Endothelial cell of umbilical vein (primary cell): ENCODE results near the gene PDSS2. TPM values are rescaled to one million over a fixed set of nuclear protein-coding genes. Genes with fewer than 3 reads are reported as not detected.

Experiments used
- BruUV-seq: library from RNA; stranded (reverse); fragments of 400-500 nt; replicated peaks from 2 replicates; lab custom pipeline; 2021; lab: Mats Ljungman, UMichigan
- CTCF ChIA-PET: fragments of 300-600, 350-600 bp; sonication (Branson Sonifier 250); formaldehyde crosslinking; loops from one replicate; lab custom pipeline; 2021; ENCODE audit warnings: antibody characterized with exemption, inconsistent platforms; lab: Charles Lee
- POLR2A ChIA-PET: fragments of 300-600, 350-600 bp; sonication (Branson Sonifier 250); formaldehyde crosslinking; loops from one replicate; lab custom pipeline; 2021; ENCODE audit warnings: antibody characterized with exemption, inconsistent platforms; lab: Charles Lee
- DNase-seq: peaks from one replicate; pipeline ENCODE4 v3.0.0-alpha.2; 2011; ENCODE audit warnings: low read depth, low spot score
- FAIRE-seq: peaks from 2 replicates; lab custom pipeline; 2011; peaks lifted over from hg19 to GRCh38; lab: Jason Lieb, UNC
- H2AFZ ChIP-seq: 2 replicates; pipeline ENCODE4 v1.6.0; 2012; ENCODE audit warnings: low read depth, low read length, control low read depth, inconsistent platforms
- H3K27ac ChIP-seq: 2 replicates; pipeline ENCODE4 v1.5.1; 2011; ENCODE audit warnings: low read depth, mild to moderate bottlenecking, control low read depth, low read length, moderate library complexity; ENCODE audit not compliant: insufficient read depth
- H3K27me3 ChIP-seq, 2 experiments: 2 replicates each; pipeline versions ENCODE4 v1.6.0 to v1.6.1; 2011; ENCODE audit warnings: low read length in 2 of 2, mixed read lengths in 1 of 2; ENCODE audit not compliant: control insufficient read depth in 2 of 2, insufficient read depth in 2 of 2
- H3K36me3 ChIP-seq, 2 experiments: 2 replicates in 1 of 2; 3 replicates in 1 of 2; pipeline ENCODE4 v1.5.1; 2011; ENCODE audit warnings: low read length in 2 of 2, mild to moderate bottlenecking in 1 of 2, moderate library complexity in 1 of 2; ENCODE audit not compliant: control insufficient read depth in 2 of 2, insufficient read depth in 2 of 2; ENCODE audit errors: extremely low read depth in 1 of 2
- H3K4me1 ChIP-seq: 3 replicates; pipeline ENCODE4 v1.5.1; 2011; ENCODE audit warnings: mild to moderate bottlenecking, low read length; ENCODE audit not compliant: control insufficient read depth, insufficient read depth; ENCODE audit errors: extremely low read depth
- H3K4me2 ChIP-seq: 2 replicates; pipeline ENCODE4 v1.6.1; 2011; ENCODE audit warnings: low read length, control low read depth, mixed read lengths; ENCODE audit not compliant: insufficient read depth
- H3K4me3 ChIP-seq, 3 experiments: fragments of 200-600 bp in 1 of 3; sonication (generic), shearing (Covaris generic) in 1 of 3; replicated peaks in 1 of 3; 2 replicates each; pipeline ENCODE4 v1.5.1; 2011 to 2016; ENCODE audit warnings: control low read depth in 3 of 3, low read length in 3 of 3, mild to moderate bottlenecking in 2 of 3, inconsistent platforms in 1 of 3, low read depth in 1 of 3, moderate library complexity in 1 of 3; ENCODE audit not compliant: insufficient read depth in 1 of 3
- H3K79me2 ChIP-seq: 2 replicates; pipeline ENCODE4 v1.6.0; 2012; ENCODE audit warnings: low read length, inconsistent platforms; ENCODE audit not compliant: control insufficient read depth, insufficient read depth
- H3K9ac ChIP-seq: replicated peaks from 2 replicates; pipeline ENCODE3; 2011; ENCODE audit warnings: low read length, control low read depth; ENCODE audit not compliant: insufficient read depth; ENCODE audit errors: extremely low read depth
- H3K9me1 ChIP-seq: replicated peaks from 3 replicates; pipeline ENCODE4 v1.6.0; 2011; ENCODE audit warnings: mild to moderate bottlenecking, low read length; ENCODE audit not compliant: control insufficient read depth, insufficient read depth; ENCODE audit errors: extremely low read depth
- H3K9me3 ChIP-seq: replicated peaks from 2 replicates; pipeline ENCODE4 v1.5.1; 2012; ENCODE audit warnings: low read length, inconsistent platforms; ENCODE audit not compliant: control insufficient read depth, insufficient read depth
- H4K20me1 ChIP-seq: replicated peaks from 2 replicates; pipeline ENCODE3; 2011; ENCODE audit warnings: mild to moderate bottlenecking, low read length; ENCODE audit not compliant: control insufficient read depth, insufficient read depth; ENCODE audit errors: extremely low read depth
- CTCF ChIP-seq, 2 donors: IDR thresholded peaks; 1 replicate in 1 of 2; 2 replicates in 1 of 2; pipeline ENCODE4 v1.5.1; 2011; ENCODE audit warnings: low read length in 2 of 2, mild to moderate bottlenecking in 2 of 2, moderate library complexity in 2 of 2, control low read depth in 1 of 2, inconsistent platforms in 1 of 2, low read depth in 1 of 2; ENCODE audit not compliant: insufficient read depth in 1 of 2; ENCODE audit errors: extremely low read depth in 1 of 2
- JUN ChIP-seq: IDR thresholded peaks from 2 replicates; pipeline ENCODE4 v1.6.1; 2011; ENCODE audit warnings: borderline replicate concordance, low read depth; ENCODE audit not compliant: insufficient read length, insufficient read depth
- MYC ChIP-seq: IDR thresholded peaks from one replicate; pipeline ENCODE4 v1.6.1; 2011; ENCODE audit warnings: mild to moderate bottlenecking, low read depth, low read length
- POLR2A ChIP-seq: IDR thresholded peaks from 2 replicates; pipeline ENCODE4 v1.6.1; 2012; ENCODE audit warnings: low read depth, mild to moderate bottlenecking, control low read depth, low read length
- dilution Hi-C: fragments of 300-500 bp; cut with MboI; formaldehyde crosslinking; loops from one replicate; pipeline ENCODE4 v1.15.0; 2019; ENCODE audit warnings: low sequenced_read_pairs; ENCODE audit not compliant: extremely low pct_ligation_motif_present
- intact Hi-C: fragments of 100-400 bp; cut with micrococcal nuclease; formaldehyde crosslinking; loops from one replicate; pipeline ENCODE4 v1.10.0; 2022
- polyA plus RNA-seq, 4 experiments: library from polyadenylated mRNA; depleted of rRNA in 3 of 4; stranded (reverse) in 3 of 4; unstranded in 1 of 4; fragments of >200 nt; gene quantifications; 2 replicates each; pipeline versions ENCODE4 v1.2.1 to v1.2.3, GENCODE V29; 2011 to 2012; ENCODE audit warnings: missing spikeins in 1 of 4
- total RNA-seq: library from RNA; stranded (reverse); gene quantifications from 2 replicates; pipeline ENCODE4 v1.2.3, GENCODE V29; 2021

Gene PDSS2
- total and polyA plus RNA-seq, 2 donors (not counting 3 experiments of a cell fraction or from before 2014, with no cell fraction given) = 7.6 to 9.3 TPM

GRCh38 chr6:107125771-107126170, 333.6 kb downstream of the PDSS2 start:
- CTCF ChIA-PET = interaction anchor here (2.0 to 2.2 kb wide), 2 partner anchors 10 to 12 kb away, joined by 7 to 11 read pairs; partner anchors contain the start of gene BEND3

More at GRCh38 chr6:107125771-107126170, 333.6 kb downstream of the PDSS2 start:
- POLR2A ChIA-PET = interaction anchor here (0.6 kb wide), 1 partner anchor 532 kb away, joined by 3 read pairs; no protein-coding TSS in a partner anchor
- Histone ChIP-seq H3K4me2 (no peak overlapping the region), H3K9me1 (no peaks in the 10 kb centered on the region), H2AFZ (no peak overlapping the region), H3K9me3 (no peaks in the 10 kb centered on the region), H3K27me3 (no peaks in the 10 kb centered on the region), H3K79me2 (no peaks in the 10 kb centered on the region), H3K4me1 (peaks cover 6% of the 10 kb centered on the region), H3K27ac (no peak overlapping the region), H3K9ac (no peak overlapping the region), H3K36me3 (no peaks in the 10 kb centered on the region), H4K20me1 (no peaks in the 10 kb centered on the region), H3K4me3 (no peak overlapping the region)
- no peak for FAIRE-seq
- intact Hi-C loops (no loop called here), dilution Hi-C loops (no loop called here)
- no TSS peak for BruUV-seq
- no peak for TF ChIP-seq CTCF (IDR thresholded peaks at IDR 0.05; ENCODE audit: extremely low read depth in 1 of 2, insufficient read depth in 1 of 2, low read depth in 1 of 2, low read length in 2 of 2)
- TF ChIP-seq MYC = no peak
- TF ChIP-seq JUN = no peak
- TF ChIP-seq POLR2A = no peak
- DNase-seq = no peak
